CD4-positive, alpha-beta T cell treated with Interleukin-21 for 1 hour (primary cell): ENCODE data around the gene PTPN12.
"Not testable (repeated sequence)": the region's sequence is repeated elsewhere in the genome, so short reads cannot be mapped to it uniquely, and the experiment has no call there.

Experiments used
- DNase-seq: peaks from one replicate; pipeline ENCODE4 v3.0.0-alpha.2; 2020

The PTPN12 gene

GRCh38 chr7:77537136-77537777 is at the start of gene PTPN12:
TSS of gene PTPN12 (plus strand) at chr7:77537295. CDS start at chr7:77537547, 252 bp downstream.
- no peak for DNase-seq

- no peak for DNase-seq
These were observed 48.1 kb upstream of the PTPN12 start for GRCh38 chr7:77488986-77489385.

- DNase-seq, result no peak
These were observed 40.0 kb upstream of the PTPN12 start for GRCh38 chr7:77497079-77497478.

GRCh38 chr7:77498659-77499379 is 38.3 kb upstream of the PTPN12 start:
- DNase-seq, result no peak

GRCh38 chr7:77501192-77501515 is 35.9 kb upstream of the PTPN12 start:
- DNase-seq, result no peak

GRCh38 chr7:77504951-77505350 is 32.1 kb upstream of the PTPN12 start:
- DNase-seq, result no peak

GRCh38 chr7:77506899-77507298 is 30.2 kb upstream of the PTPN12 start:
- no peak for DNase-seq

GRCh38 chr7:77513002-77513670 is 24.0 kb upstream of the PTPN12 start:
- not testable (repeated sequence) for DNase-seq

- DNase-seq, result no peak
These were observed 21.0 kb upstream of the PTPN12 start for GRCh38 chr7:77516085-77516484.

GRCh38 chr7:77520261-77520660 is 16.8 kb upstream of the PTPN12 start:
- DNase-seq, result no peak

- not testable (repeated sequence) for DNase-seq
These were observed 15.6 kb upstream of the PTPN12 start for GRCh38 chr7:77521537-77521936.

GRCh38 chr7:77524731-77525130 is 12.4 kb upstream of the PTPN12 start:
- no peak for DNase-seq

- DNase-seq, result no peak
These were observed 11.9 kb upstream of the PTPN12 start for GRCh38 chr7:77525231-77525630.

- no peak for DNase-seq
These were observed 8.7 kb upstream of the PTPN12 start for GRCh38 chr7:77528368-77528767.

GRCh38 chr7:77529279-77529678 is 7.8 kb upstream of the PTPN12 start:
- DNase-seq, result no peak

- no peak for DNase-seq
These were observed 6.1 kb upstream of the PTPN12 start for GRCh38 chr7:77531038-77531437.

GRCh38 chr7:77532247-77532646 is 4.8 kb upstream of the PTPN12 start:
- no peak for DNase-seq

- DNase-seq, result not testable (repeated sequence)
These were observed 4.4 kb upstream of the PTPN12 start for GRCh38 chr7:77532732-77533131.

- not testable (repeated sequence) for DNase-seq
These were observed 3.0 kb upstream of the PTPN12 start for GRCh38 chr7:77534046-77534445.

GRCh38 chr7:77536017-77536412 is 1.1 kb upstream of the PTPN12 start:
- no peak for DNase-seq

- peak; percentile 97 for DNase-seq
These were observed 521 bp upstream of the PTPN12 start for GRCh38 chr7:77536413-77537135.

GRCh38 chr7:77537778-77538280 is 734 bp downstream of the PTPN12 start:
- peak; percentile 21 for DNase-seq
